UCSD-AML1 (cell line): ENCODE results near the gene VEPH1.
A peak's percentile ranks its signal among the peaks of the same experiment; 100 is the strongest.

Source experiments
- DNase-seq: peaks from one replicate; lab custom pipeline; 2025; ENCODE audit not compliant: unreplicated experiment; lab: John Stamatoyannopoulos, UW

VEPH1 gene

DNA sequence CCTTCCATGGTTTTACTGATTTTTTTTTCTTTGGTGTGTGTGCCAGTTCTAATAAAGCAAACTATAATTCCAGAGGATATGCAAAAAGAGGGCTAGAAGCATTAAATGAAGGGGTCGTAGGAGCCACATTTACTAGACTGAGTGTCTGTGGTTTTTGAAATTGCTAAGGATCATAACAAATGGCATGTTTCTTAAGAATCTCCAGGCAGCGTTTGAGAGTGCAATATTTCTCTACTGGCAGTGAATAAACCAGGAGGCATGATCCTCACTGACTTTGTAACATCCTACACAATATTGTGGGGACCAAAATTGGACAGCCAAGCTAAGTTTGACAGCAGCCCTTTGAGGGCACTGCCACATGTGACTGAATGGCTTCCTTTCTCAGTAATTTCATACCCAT is 227.4 kb downstream of the VEPH1 start:
- no peak for DNase-seq

DNA sequence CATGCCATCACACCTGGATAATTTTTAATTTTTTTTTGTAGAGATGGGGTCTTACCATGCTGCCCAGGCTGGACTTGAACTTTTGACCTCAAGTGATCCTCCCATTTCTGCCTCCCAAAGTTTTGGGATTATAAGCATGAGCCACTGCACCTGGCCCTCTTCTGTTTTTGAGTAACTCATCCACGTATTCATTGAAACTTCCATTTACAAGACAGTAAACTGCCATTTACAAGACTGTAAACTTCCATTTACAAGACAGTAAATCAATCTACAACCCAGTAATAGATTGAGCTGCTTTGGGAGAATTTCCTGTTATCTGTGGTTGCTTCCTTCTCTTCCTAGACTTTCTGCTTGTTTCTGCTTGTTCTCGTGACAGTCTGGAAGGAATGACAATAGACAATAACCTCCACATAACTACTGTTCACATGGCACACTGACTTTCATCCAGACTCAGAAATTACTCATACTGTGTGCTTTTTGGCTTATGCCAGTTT is 228.5 kb downstream of the VEPH1 start:
- DNase-seq: no peak

DNA sequence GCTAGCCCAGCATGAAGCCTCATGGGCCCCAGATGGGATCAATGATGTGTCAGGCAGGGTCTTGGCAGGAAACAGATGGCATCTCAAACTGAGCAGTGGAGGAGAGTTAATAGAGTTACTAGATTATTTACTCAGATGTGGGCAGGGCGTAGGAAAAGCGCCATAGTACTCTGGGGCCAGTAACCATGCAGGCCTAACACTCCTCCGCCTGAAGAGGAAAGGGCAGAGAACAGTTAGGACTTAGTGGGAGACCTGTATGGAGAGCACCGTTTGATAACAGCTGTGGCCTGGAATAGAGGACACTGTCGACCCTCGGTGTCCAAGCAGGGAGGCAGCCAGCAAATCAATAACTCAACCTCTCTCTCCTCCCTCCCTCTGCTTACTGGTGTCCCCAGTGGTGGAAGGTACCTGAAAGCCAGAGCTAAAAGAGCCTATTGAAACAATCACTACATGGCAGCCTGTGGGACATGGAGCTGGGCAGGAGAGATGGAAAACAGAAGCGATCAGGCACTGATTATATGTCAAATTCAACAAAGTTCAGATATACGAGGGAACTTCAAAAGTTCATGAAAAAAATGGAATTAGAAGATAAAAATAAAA is 231.8 kb downstream of the VEPH1 start:
- DNase-seq: no peak

GRCh38 chr3:157268026-157268425 is 235.2 kb downstream of the VEPH1 start:
- DNase-seq: no peak

DNA sequence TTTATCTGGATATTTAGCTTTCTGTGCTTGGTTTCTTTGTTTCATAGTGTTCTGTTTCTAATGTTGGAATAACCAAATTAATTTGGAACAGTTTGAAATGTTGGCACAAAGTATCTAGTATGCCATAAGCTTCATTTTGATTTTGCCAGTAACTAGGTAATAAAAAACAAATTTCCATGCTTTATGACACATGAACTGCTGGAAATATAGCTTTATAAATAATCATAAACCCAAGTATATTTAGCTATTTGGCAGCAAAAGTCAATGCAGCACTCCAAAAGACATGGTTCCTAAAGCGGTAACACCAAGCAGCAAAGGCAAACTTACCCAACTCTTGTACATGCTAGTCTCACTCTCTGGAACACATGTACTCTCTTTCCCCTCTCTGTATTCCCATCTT is 237.3 kb downstream of the VEPH1 start:
- DNase-seq: no peak

GRCh38 chr3:157263027-157263426 is 240.2 kb downstream of the VEPH1 start:
- DNase-seq: no peak

- DNase-seq: no peak
Measured at GRCh38 chr3:157261000-157261399, 242.2 kb downstream of the VEPH1 start.

- DNase-seq: no peak
Measured at GRCh38 chr3:157259825-157260224, 243.4 kb downstream of the VEPH1 start.

GRCh38 chr3:157257101-157257500 is 246.1 kb downstream of the VEPH1 start:
- no peak for DNase-seq

DNA sequence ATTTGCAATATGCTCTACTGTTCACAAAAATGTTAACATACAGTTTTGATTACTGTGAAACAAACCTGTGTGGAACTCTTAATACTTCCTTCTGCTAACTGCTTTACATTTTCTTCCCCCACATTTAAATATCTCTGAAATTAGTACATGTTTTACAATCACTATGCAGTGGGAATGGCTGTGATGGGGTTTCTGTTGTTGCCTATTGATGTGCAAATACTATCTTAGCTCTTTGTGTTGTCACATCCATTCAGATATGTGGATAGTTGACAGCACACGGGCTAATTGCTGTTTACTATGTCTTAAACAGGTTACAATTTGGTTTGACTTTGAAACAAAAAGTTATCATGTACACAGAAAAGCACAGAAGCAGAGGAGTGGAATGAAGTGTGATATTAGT is 247.4 kb downstream of the VEPH1 start:
- DNase-seq: no peak

GRCh38 chr3:157251685-157252084 is 251.5 kb downstream of the VEPH1 start:
- no peak for DNase-seq

DNA sequence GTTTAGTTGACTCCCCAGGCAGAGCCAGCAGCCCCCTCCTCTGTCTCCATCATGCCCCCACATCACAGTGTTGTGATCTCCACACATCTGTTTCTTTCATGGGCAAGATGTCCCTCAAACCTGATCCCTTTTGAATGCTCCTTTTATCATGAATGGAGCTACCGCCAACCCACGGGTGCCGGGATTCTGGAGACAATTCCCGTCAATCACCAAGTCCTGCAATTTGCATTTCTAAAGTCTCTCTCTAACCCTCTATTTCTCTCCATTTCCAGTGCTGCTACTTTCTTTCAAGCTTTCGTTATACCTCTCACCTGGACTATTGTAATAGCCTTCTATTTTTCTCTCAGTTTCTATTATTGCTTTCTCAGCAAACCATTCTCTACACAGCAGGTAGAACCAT is 253.6 kb downstream of the VEPH1 start:
- no peak for DNase-seq

- DNase-seq: no peak
Measured at GRCh38 chr3:157248590-157249422, 254.4 kb downstream of the VEPH1 start.

DNA sequence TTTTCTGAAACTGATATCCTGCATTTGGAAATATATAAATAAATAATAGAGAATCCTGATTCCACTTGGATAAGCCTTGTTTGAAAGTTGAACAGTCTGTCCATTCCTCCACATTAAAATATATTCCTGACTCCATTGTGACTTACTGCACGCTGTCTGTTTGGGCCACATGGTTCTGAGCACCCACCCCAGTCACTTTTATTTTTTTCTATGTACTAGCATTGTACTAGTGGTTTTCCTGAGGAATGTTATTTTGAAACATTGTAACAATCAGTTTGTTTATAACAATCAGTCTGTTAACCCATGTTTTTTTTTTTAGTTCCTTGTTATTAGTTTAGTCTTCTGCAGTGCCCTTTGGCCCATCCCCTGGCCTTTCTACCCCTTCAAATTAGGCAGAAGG is 255.8 kb downstream of the VEPH1 start:
- no peak for DNase-seq

DNA sequence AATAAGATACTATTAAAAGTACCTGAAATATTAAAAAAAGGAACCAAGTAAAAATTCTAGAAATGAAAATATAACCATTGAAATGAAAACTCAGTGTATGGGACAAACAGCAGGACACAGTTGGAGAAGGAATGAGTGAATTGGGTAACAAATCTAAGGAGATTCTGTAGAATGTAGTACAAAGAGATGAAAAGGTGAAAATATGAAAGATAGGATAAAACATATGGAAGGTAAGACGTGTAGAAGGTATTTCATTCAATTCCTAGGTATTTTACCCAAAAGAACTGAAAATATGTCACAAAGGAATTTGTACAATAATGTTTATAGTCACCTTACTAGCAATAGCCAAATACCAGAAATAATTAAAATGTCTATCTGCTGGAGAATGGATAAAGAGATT is 260.4 kb downstream of the VEPH1 start:
- DNase-seq: no peak

- no peak for DNase-seq
Measured at GRCh38 chr3:157241599-157241998, 261.6 kb downstream of the VEPH1 start.

- DNase-seq: no peak
Measured at GRCh38 chr3:157240408-157240807, 262.8 kb downstream of the VEPH1 start.

DNA sequence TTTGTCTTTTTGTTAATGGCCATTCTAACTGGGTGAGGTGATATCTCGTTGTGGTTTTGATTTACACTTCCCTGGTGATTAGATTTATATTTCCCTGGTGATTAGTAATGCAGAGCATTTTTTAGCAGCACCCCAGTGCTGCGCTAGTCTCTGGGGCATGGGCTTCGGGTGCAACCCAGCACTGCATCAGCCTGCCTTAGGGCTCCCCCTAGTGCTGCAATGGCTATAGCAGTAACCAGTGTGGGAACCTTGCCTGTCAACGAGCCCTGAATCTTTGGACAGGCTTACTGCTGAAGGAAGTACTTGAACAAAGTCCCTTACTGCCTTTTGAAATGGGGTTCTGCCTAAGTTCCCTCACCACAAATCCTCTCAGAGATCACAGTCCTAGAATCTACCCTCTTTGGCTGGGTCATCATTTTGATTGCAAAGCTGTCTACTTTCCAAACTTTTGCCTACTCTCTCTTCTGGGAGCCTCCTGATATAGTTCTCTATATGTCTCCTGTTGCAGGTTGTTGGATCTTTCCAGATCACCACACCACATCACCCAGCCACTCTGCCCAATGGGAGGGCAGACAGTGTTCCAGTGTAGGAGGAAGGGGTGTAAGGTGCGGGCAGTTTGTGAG is 264.0 kb downstream of the VEPH1 start:
- DNase-seq: peak; percentile 58

DNA sequence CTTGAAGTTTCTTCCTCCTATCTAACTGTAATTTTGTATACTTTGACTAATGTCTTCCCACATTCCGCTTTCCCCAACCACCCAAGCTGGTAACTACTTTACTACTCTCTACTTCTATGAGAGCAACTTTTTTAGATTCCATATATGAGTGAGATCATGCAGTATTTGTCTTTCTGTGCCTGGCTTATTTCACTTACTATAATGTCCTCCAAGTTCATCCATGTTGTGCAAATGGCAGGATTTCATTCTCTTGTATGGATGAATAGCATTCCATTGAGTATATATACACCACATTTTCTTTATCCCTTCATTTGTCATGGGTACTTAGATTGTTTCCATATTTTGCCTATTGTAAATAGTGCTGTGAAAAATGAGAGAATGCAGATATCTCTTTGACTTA is 264.8 kb downstream of the VEPH1 start:
- no peak for DNase-seq

- no peak for DNase-seq
Measured at GRCh38 chr3:157237886-157238285, 265.3 kb downstream of the VEPH1 start.

- no peak for DNase-seq
Measured at GRCh38 chr3:157235291-157235690, 267.9 kb downstream of the VEPH1 start.

- DNase-seq: no peak
Measured at GRCh38 chr3:157233923-157234322, 269.3 kb downstream of the VEPH1 start.
